ENCODE results near the gene JMJD7.

JMJD7 gene

GRCh38 chr15:41847981-41848380, 20.1 kb downstream of the JMJD7 start:
- no peak for DNase-seq

- no peak for DNase-seq
Observed at GRCh38 chr15:41848631-41849030, 20.7 kb downstream of the JMJD7 start.

GRCh38 chr15:41849204-41849603, 21.3 kb downstream of the JMJD7 start:
- no peak for DNase-seq

GRCh38 chr15:41849861-41850260, 22.0 kb downstream of the JMJD7 start:
- DNase-seq, result no peak

- no peak for DNase-seq
Observed at GRCh38 chr15:41850482-41851166, 22.7 kb downstream of the JMJD7 start.

GRCh38 chr15:41851167-41851523, 23.3 kb downstream of the JMJD7 start:
- DNase-seq, result no peak

GRCh38 chr15:41851755-41852370, 24.0 kb downstream of the JMJD7 start:
- no peak for DNase-seq

- DNase-seq, result no peak
Observed at GRCh38 chr15:41852736-41853590, 25.1 kb downstream of the JMJD7 start.

GRCh38 chr15:41853831-41854230, 25.9 kb downstream of the JMJD7 start:
- no peak for DNase-seq

- no peak for DNase-seq
Observed at GRCh38 chr15:41854443-41854842, 26.6 kb downstream of the JMJD7 start.

- DNase-seq, result no peak
Observed at GRCh38 chr15:41855261-41855961, 27.5 kb downstream of the JMJD7 start.

- DNase-seq, result no peak
Observed at GRCh38 chr15:41856262-41856661, 28.4 kb downstream of the JMJD7 start.

GRCh38 chr15:41856716-41857115, 28.8 kb downstream of the JMJD7 start:
- no peak for DNase-seq

- no peak for DNase-seq
Observed at GRCh38 chr15:41857316-41857715, 29.4 kb downstream of the JMJD7 start.

GRCh38 chr15:41858756-41859155, 30.9 kb downstream of the JMJD7 start:
- DNase-seq, result no peak

GRCh38 chr15:41860049-41860828, 32.3 kb downstream of the JMJD7 start:
- no peak for DNase-seq

- DNase-seq, result no peak
Observed at GRCh38 chr15:41861736-41862356, 34.0 kb downstream of the JMJD7 start.

- no peak for DNase-seq
Observed at GRCh38 chr15:41862515-41863116, 34.7 kb downstream of the JMJD7 start.

GRCh38 chr15:41865490-41866055, 37.7 kb downstream of the JMJD7 start:
- DNase-seq, result no peak

GRCh38 chr15:41866263-41866703, 38.4 kb downstream of the JMJD7 start:
- no peak for DNase-seq

All from NCI-H2227 treated with DMSO at 0.1 percent for 48 hours (cell line).